ENCODE measurements around the gene IYD.

Gene IYD

DNA sequence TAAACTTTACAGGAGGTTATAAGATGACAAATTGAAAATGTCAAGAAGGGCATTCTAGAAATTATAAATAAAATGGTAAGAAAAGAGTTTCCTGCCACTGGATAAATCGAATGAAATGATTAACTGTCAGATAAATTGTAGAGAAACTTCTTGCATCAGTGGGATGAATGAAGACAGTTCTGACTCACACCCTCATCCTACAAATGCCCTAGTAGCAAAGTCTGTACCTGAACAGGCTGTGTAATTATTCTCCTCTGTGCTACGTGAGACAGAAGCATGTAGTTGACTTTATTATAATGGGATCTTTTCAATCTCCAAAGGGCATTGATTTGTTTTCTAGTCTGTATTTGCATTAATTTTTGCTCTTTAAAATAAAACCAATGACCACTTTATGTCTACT, 47.3 kb downstream of the IYD start:
- no peak overlapping the region for H3K27ac ChIP-seq (ENCODE audit: low read length)
- peaks cover 7% of the 10 kb centered on the region for H3K4me1 ChIP-seq (ENCODE audit: control insufficient read depth, insufficient read depth, low read length)
- no peaks in the 10 kb centered on the region for H3K27me3 ChIP-seq (ENCODE audit: control insufficient read depth in 1 of 2, insufficient read depth in 2 of 2, low read length in 2 of 2)
- H3K36me3 ChIP-seq (ENCODE audit: control insufficient read depth in 2 of 2, insufficient read depth in 2 of 2, low read length in 2 of 2), result no peaks in the 10 kb centered on the region
- no peak overlapping the region for H3K9ac ChIP-seq (ENCODE audit: low read length in 2 of 2)
- no peaks in the 10 kb centered on the region for H3K9me3 ChIP-seq (ENCODE audit: control insufficient read depth in 2 of 2, low read length in 2 of 2)
- H3K4me3 ChIP-seq (ENCODE audit: low read length in 2 of 2), result no peak overlapping the region

DNA sequence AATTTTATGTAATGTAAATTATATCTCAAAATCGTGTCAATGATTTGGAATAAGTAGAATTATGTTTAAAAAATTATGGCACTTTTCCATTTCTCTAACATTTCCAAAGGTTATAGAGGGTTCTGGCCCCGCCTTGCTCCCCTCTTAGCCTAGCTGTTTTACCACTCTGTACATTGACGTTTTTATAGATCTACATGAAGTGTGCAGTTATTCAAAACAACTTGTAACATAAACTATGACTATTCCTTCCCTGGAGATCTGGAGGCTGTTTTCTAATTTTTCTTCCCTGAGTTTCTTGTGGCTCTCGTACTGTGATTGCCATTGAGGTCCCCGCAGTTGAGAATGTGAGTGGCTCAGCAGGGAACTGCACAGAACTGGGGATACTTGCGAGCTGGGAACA, 48.4 kb downstream of the IYD start:
- no peaks in the 10 kb centered on the region for H3K36me3 ChIP-seq (ENCODE audit: control insufficient read depth in 2 of 2, insufficient read depth in 2 of 2, low read length in 2 of 2)
- H3K27me3 ChIP-seq (ENCODE audit: control insufficient read depth in 1 of 2, insufficient read depth in 2 of 2, low read length in 2 of 2), result no peaks in the 10 kb centered on the region
- peaks cover 7% of the 10 kb centered on the region for H3K4me1 ChIP-seq (ENCODE audit: control insufficient read depth, insufficient read depth, low read length)
- H3K9me3 ChIP-seq (ENCODE audit: control insufficient read depth in 2 of 2, low read length in 2 of 2), result no peaks in the 10 kb centered on the region
- H3K9ac ChIP-seq (ENCODE audit: low read length in 2 of 2), result no peak overlapping the region
- no peak overlapping the region for H3K4me3 ChIP-seq (ENCODE audit: low read length in 2 of 2)
- no peak overlapping the region for H3K27ac ChIP-seq (ENCODE audit: low read length)

DNA sequence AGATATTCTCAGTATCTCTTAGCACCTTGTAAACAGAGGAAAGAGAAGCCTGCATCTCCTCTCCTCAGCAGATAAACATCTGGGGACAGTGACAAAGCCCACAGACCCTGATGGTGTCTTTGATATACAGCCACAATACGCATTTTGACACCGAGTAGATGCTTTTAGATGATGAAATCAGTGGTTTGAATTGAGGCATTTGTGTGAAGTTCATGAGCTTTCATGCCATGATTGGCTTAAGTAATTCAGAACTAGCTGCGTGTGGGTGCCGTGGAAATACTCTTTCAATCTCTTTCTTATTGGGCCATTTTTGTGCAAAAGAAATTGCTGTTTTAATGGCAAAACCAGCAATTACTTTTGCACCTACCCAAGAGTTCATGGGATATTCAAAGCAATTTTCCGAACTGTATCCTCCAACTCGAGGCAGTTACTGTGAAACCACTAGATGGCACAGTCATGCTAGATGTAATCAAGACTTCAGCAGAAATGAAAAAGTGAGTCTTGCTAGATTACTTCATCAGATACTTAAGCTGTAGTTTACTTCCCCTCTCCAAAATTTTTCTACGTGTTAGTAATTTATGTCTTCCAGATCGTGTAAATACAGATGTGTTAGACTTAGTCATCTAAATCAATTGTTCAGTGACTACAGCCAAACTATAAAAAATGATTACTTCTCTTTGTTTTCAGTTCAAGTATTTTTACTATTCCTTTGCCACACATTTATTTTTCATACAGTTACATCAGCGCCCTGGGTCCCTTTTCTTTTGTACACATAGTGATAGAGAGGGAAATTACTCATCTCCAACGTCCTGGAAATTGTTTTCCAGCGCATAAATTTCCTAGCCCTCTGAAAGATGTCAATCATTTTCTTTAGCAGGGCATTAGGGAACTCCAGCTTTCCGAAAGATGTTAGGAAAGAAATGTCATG, 49.4 kb downstream of the IYD start:
- no peaks in the 10 kb centered on the region for H3K36me3 ChIP-seq (ENCODE audit: control insufficient read depth in 2 of 2, insufficient read depth in 2 of 2, low read length in 2 of 2)
- no peaks in the 10 kb centered on the region for H3K27me3 ChIP-seq (ENCODE audit: control insufficient read depth in 1 of 2, insufficient read depth in 2 of 2, low read length in 2 of 2)
- no peak overlapping the region for H3K27ac ChIP-seq (ENCODE audit: low read length)

DNA sequence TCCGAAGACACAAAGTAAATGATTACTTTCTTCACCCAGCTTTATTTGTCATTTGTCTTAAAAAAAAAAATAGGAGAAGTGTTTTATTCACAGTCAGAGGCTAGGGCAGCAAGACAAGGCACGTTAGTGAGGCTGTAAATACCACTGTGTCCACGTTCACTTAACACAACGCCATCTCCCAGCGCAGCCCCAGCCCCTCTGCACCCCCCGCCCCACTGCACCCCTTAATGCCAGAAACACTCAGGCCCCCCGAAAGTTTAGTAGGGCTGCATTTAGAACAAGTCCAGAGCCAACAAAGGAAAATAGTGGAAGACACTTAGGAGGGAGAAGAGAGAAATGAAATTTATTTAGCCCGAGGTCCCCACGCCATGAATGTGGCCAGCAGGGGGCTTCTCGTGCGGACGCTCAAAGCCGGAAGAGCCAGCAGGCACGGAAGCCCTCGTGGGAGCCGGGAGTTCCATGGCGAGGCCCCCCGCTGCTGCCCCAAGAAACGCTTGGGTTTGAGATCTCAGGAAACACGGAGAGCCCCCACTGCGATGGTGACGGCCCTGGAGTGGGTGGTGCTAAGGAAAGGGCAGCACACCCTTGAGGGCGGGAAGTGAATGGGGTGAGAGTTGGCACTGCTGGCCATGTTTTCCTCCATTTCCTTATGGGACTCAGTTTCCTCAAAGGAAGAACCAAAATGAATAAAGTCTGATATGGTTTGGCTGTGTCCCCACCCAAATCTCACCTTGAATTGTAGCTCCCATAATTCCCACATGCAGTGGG, 50.2 kb downstream of the IYD start:
- peaks cover 7% of the 10 kb centered on the region for H3K4me1 ChIP-seq (ENCODE audit: control insufficient read depth, insufficient read depth, low read length)
- H3K27me3 ChIP-seq (ENCODE audit: control insufficient read depth in 1 of 2, insufficient read depth in 2 of 2, low read length in 2 of 2), result no peaks in the 10 kb centered on the region
- no peak overlapping the region for H3K27ac ChIP-seq (ENCODE audit: low read length)
- H3K4me3 ChIP-seq (ENCODE audit: low read length in 2 of 2), result peak overlapping the region; percentile 63 to 70
- H3K36me3 ChIP-seq (ENCODE audit: control insufficient read depth in 2 of 2, insufficient read depth in 2 of 2, low read length in 2 of 2), result no peaks in the 10 kb centered on the region
- H3K9ac ChIP-seq (ENCODE audit: low read length in 2 of 2), result peak overlapping the region in 1 of 2 donors; percentile 45
- H3K9me3 ChIP-seq (ENCODE audit: control insufficient read depth in 2 of 2, low read length in 2 of 2), result no peaks in the 10 kb centered on the region

More for the DNA sequence above, 49.4 kb downstream of the IYD start:
- peak overlapping the region in 1 of 2 donors; percentile 45 for H3K9ac ChIP-seq (ENCODE audit: low read length in 2 of 2)
- H3K4me1 ChIP-seq (ENCODE audit: control insufficient read depth, insufficient read depth, low read length), result peaks cover 7% of the 10 kb centered on the region
- no peaks in the 10 kb centered on the region for H3K9me3 ChIP-seq (ENCODE audit: control insufficient read depth in 2 of 2, low read length in 2 of 2)
- H3K4me3 ChIP-seq (ENCODE audit: low read length in 2 of 2), result peak overlapping the region; percentile 63 to 70

DNA sequence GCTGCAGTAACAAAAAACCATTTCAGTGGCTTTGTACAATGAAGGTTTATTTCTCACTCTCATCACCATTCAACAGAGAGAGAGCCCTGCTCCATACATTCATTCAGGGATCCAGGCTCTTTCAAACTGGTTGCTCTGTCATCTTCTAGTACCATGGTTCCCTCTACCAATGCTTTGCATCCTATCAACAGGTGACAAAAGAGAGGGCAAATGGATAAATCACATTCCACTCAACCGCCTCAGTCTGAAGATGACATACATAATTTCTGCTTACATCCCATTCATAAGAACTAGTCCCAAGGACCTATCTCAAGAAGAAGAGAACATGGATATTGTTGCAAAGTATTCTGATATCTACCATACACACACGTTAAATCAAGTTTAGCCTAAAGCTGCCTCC, 51.6 kb downstream of the IYD start:
- Histone ChIP-seq H3K27me3 (ENCODE audit: control insufficient read depth in 1 of 2, insufficient read depth in 2 of 2, low read length in 2 of 2) (no peaks in the 10 kb centered on the region), H3K9ac (ENCODE audit: low read length in 2 of 2) (no peak overlapping the region), H3K9me3 (ENCODE audit: control insufficient read depth in 2 of 2, low read length in 2 of 2) (no peaks in the 10 kb centered on the region), H3K36me3 (ENCODE audit: control insufficient read depth in 2 of 2, insufficient read depth in 2 of 2, low read length in 2 of 2) (no peaks in the 10 kb centered on the region), H3K4me1 (ENCODE audit: control insufficient read depth, insufficient read depth, low read length) (peaks cover 7% of the 10 kb centered on the region), H3K27ac (ENCODE audit: low read length) (no peak overlapping the region), H3K4me3 (ENCODE audit: low read length in 2 of 2) (no peak overlapping the region)

DNA sequence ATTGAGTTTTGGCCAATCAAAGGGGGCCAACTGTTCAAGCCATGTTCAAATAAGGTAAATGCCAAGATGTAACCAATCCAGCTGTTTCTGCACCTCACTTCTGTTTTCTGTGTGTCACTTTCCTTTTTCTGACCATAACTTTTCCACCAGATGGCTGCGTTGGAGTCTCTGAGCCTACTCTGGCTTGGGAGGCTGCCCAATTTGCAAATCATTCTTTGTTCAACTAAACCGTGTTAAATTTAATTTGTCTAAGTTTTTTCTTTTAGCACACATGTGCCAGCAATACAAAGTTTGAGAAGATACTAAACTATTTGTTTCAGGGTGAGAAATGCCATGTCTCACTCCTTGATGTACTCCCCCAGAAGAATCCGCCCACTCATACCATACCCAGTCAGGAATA, 52.1 kb downstream of the IYD start:
- H3K9me3 ChIP-seq (ENCODE audit: control insufficient read depth in 2 of 2, low read length in 2 of 2), result no peaks in the 10 kb centered on the region
- H3K27ac ChIP-seq (ENCODE audit: low read length), result no peak overlapping the region
- no peak overlapping the region for H3K9ac ChIP-seq (ENCODE audit: low read length in 2 of 2)
- H3K36me3 ChIP-seq (ENCODE audit: control insufficient read depth in 2 of 2, insufficient read depth in 2 of 2, low read length in 2 of 2), result no peaks in the 10 kb centered on the region
- peaks cover 9% of the 10 kb centered on the region for H3K4me1 ChIP-seq (ENCODE audit: control insufficient read depth, insufficient read depth, low read length)
- H3K27me3 ChIP-seq (ENCODE audit: control insufficient read depth in 1 of 2, insufficient read depth in 2 of 2, low read length in 2 of 2), result no peaks in the 10 kb centered on the region
- H3K4me3 ChIP-seq (ENCODE audit: low read length in 2 of 2), result no peak overlapping the region

DNA sequence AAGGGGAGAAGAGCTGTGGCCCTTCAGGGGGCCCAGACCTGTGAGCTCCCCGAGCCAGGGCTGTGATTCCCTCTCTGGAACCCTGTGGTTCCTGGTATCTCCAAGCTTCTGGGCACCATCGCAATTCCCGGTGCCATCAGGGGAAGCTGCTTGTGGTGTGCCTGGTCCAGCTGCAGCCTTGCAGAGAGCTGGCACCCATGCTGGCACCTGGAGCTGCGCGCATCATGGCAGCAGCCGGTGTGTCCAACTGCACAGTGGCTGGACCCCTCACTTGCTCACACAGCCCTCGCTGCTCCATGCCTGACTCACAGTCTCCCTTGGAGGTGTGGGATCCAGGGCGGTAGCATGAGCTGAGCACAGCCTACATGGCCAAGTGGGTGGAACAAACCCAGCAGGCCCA, 56.7 kb downstream of the IYD start:
- H3K9me3 ChIP-seq (ENCODE audit: control insufficient read depth in 2 of 2, low read length in 2 of 2), result no peaks in the 10 kb centered on the region
- H3K27ac ChIP-seq (ENCODE audit: low read length), result no peak overlapping the region
- peaks cover 7% of the 10 kb centered on the region for H3K4me1 ChIP-seq (ENCODE audit: control insufficient read depth, insufficient read depth, low read length)
- no peaks in the 10 kb centered on the region for H3K27me3 ChIP-seq (ENCODE audit: control insufficient read depth in 1 of 2, insufficient read depth in 2 of 2, low read length in 2 of 2)
- H3K36me3 ChIP-seq (ENCODE audit: control insufficient read depth in 2 of 2, insufficient read depth in 2 of 2, low read length in 2 of 2), result no peaks in the 10 kb centered on the region
- H3K9ac ChIP-seq (ENCODE audit: low read length in 2 of 2), result no peak overlapping the region
- no peak overlapping the region for H3K4me3 ChIP-seq (ENCODE audit: low read length in 2 of 2)

DNA sequence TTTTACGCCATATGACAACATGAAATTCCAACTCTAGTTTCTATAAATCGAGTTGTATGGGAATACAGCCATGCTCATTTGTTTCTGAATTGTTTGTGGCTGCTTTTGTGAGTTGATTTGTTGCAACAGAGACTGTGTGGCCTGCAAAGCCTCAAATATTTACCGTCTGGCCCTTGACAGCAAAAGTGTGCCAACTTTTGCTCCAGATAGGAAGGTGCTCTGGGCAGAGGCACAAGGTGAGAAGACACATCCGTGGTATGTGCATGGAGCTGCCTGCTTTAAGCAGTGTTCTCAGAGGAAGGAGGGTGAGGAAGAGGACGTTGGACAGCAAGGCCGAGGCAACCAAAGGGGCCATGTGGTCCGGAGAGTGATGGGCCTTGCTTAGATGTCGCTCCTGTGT, 57.4 kb downstream of the IYD start:
- Histone ChIP-seq H3K9me3 (ENCODE audit: control insufficient read depth in 2 of 2, low read length in 2 of 2) (no peaks in the 10 kb centered on the region), H3K4me1 (ENCODE audit: control insufficient read depth, insufficient read depth, low read length) (peaks cover 7% of the 10 kb centered on the region), H3K9ac (ENCODE audit: low read length in 2 of 2) (no peak overlapping the region), H3K4me3 (ENCODE audit: low read length in 2 of 2) (no peak overlapping the region), H3K27ac (ENCODE audit: low read length) (no peak overlapping the region), H3K36me3 (ENCODE audit: control insufficient read depth in 2 of 2, insufficient read depth in 2 of 2, low read length in 2 of 2) (no peaks in the 10 kb centered on the region), H3K27me3 (ENCODE audit: control insufficient read depth in 1 of 2, insufficient read depth in 2 of 2, low read length in 2 of 2) (no peaks in the 10 kb centered on the region)

DNA sequence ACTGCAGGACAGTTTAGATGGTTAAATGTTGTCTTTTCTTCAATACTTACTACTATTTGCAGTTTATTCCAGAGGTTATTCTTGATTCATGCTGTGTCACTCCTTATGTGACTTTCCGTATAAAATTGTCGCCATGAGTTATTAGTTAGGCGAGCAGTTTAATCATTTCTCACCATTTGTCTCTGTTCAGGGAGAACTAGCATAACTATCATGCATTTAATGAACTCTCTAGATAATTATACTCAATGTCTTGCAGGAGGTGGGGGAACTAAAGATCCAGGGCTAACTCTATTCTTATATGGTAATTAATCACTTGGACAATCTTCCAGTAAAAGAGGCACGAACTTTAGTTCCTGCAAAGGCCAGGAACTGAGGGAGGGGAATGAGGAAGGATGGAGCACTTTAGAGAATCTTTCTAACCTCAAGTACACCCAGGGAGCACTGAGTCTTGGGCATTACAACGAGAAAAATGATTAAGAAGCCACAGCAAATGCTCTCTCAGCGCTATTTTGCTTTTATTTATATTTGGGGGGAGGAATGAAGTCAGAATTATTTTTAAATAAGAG, 58.3 kb downstream of the IYD start:
- Histone ChIP-seq H3K36me3 (ENCODE audit: control insufficient read depth in 2 of 2, insufficient read depth in 2 of 2, low read length in 2 of 2) (no peaks in the 10 kb centered on the region), H3K9me3 (ENCODE audit: control insufficient read depth in 2 of 2, low read length in 2 of 2) (no peaks in the 10 kb centered on the region), H3K27ac (ENCODE audit: low read length) (no peak overlapping the region), H3K27me3 (ENCODE audit: control insufficient read depth in 1 of 2, insufficient read depth in 2 of 2, low read length in 2 of 2) (no peaks in the 10 kb centered on the region), H3K4me1 (ENCODE audit: control insufficient read depth, insufficient read depth, low read length) (peaks cover 7% of the 10 kb centered on the region), H3K4me3 (ENCODE audit: low read length in 2 of 2) (no peak overlapping the region), H3K9ac (ENCODE audit: low read length in 2 of 2) (no peak overlapping the region)

DNA sequence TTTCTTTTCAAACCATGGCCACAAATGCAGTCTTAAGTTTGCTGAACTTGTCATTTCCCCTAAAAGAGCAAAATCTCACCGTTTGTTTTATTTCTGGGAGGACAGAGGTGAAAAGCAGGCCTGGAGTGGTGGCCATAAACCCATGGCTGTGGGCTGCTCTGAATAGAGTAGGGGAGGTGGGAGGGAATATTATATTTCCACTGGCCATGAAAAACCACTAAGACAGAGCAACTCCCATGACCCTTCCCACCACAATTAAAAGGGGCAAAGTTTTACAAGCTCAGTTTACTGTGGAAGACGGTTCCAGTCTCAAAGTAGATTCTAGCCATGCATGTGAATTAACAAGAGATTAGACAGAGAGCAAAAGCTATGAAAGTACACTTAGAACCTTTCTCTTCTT, 59.0 kb downstream of the IYD start:
- H3K9me3 ChIP-seq (ENCODE audit: control insufficient read depth in 2 of 2, low read length in 2 of 2), result no peaks in the 10 kb centered on the region
- H3K36me3 ChIP-seq (ENCODE audit: control insufficient read depth in 2 of 2, insufficient read depth in 2 of 2, low read length in 2 of 2), result no peaks in the 10 kb centered on the region
- H3K27me3 ChIP-seq (ENCODE audit: control insufficient read depth in 1 of 2, insufficient read depth in 2 of 2, low read length in 2 of 2), result no peaks in the 10 kb centered on the region
- H3K27ac ChIP-seq (ENCODE audit: low read length), result no peak overlapping the region
- H3K4me1 ChIP-seq (ENCODE audit: control insufficient read depth, insufficient read depth, low read length), result peaks cover 7% of the 10 kb centered on the region
- H3K4me3 ChIP-seq (ENCODE audit: low read length in 2 of 2), result no peak overlapping the region
- no peak overlapping the region for H3K9ac ChIP-seq (ENCODE audit: low read length in 2 of 2)

All from stomach smooth muscle (tissue), 2 donors.